Peyer's patch (tissue), 4 donors: ENCODE measurements around the gene PLXNA4. TPM values are rescaled to one million over a fixed set of nuclear protein-coding genes. Genes with fewer than 3 reads are reported as not detected.

Source experiments
- DNase-seq, 3 donors: peaks; one replicate each; pipeline ENCODE4 v3.0.0-alpha.2; 2017 to 2019
- H3K27ac ChIP-seq, 4 donors: fragments of 200-600 bp; sonication (generic); one replicate each; pipeline ENCODE4 v1.5.1; 2016 to 2019
- H3K27me3 ChIP-seq, 2 donors: fragments of 200-600 bp; sonication (generic); one replicate each; pipeline ENCODE4 v1.5.1; 2019
- H3K36me3 ChIP-seq, 3 donors: fragments of 200-600 bp; sonication (generic); one replicate each; pipeline ENCODE4 v1.5.1; 2016 to 2019
- H3K4me1 ChIP-seq, 4 donors: fragments of 200-600 bp; sonication (generic); one replicate each; pipeline ENCODE4 v1.5.1; 2016 to 2019
- H3K4me3 ChIP-seq, 4 donors: fragments of 200-600 bp; sonication (generic); 1 replicate in 3 of 4; 2 replicates in 1 of 4; pipeline ENCODE4 v1.5.1; 2016 to 2019; ENCODE audit warnings: mild to moderate bottlenecking in 1 of 4
- H3K9me3 ChIP-seq, 4 donors: fragments of 200-600 bp; sonication (generic); one replicate each; pipeline ENCODE4 v1.5.1; 2016 to 2019; ENCODE audit warnings: mild to moderate bottlenecking in 1 of 4
- CTCF ChIP-seq, 6 experiments: fragments of 450-650 bp in 4 of 6; fragments of 200-600 bp in 2 of 6; sonication (generic) in 1 of 6; IDR thresholded peaks; one replicate each; pipeline ENCODE4 v1.5.1; 2017 to 2019; ENCODE audit warnings: antibody characterized with exemption in 6 of 6, mild to moderate bottlenecking in 3 of 6, moderate library complexity in 1 of 6
- POLR2A ChIP-seq, 2 donors: fragments of 450-650 bp; IDR thresholded peaks; one replicate each; pipeline ENCODE4 v1.5.1; 2017; ENCODE audit warnings: antibody characterized with exemption in 2 of 2, mild to moderate bottlenecking in 2 of 2, moderate library complexity in 2 of 2
- total RNA-seq, 4 donors: library from RNA; depleted of rRNA; stranded (reverse); fragments of >200 nt; gene quantifications; one replicate each; pipeline ENCODE4 v1.1.0, GENCODE V29; 2016

The PLXNA4 gene
- total RNA-seq, 4 donors from 2014 or later, result 1.4 to 3.8 (median 3.0) TPM

- Histone ChIP-seq H3K9me3 (no peaks in the 10 kb centered on the region), H3K36me3 (no peaks in the 10 kb centered on the region), H3K27ac (no peak overlapping the region), H3K4me1 (no peaks in the 10 kb centered on the region), H3K27me3 (no peaks in the 10 kb centered on the region), H3K4me3 (no peak overlapping the region)
- TF ChIP-seq POLR2A (IDR thresholded peaks at IDR 0.05) (no peak), CTCF (IDR thresholded peaks at IDR 0.05) (no peak)
- DNase-seq, result no peak
Measured at GRCh38 chr7:132140341-132140740, 435.9 kb downstream of the PLXNA4 start.

GRCh38 chr7:132138817-132139216, 437.5 kb downstream of the PLXNA4 start:
- no peaks in the 10 kb centered on the region for H3K4me1 ChIP-seq
- no peaks in the 10 kb centered on the region for H3K36me3 ChIP-seq
- H3K9me3 ChIP-seq, result no peaks in the 10 kb centered on the region
- no peak overlapping the region for H3K27ac ChIP-seq
- no peaks in the 10 kb centered on the region for H3K27me3 ChIP-seq
- TF ChIP-seq CTCF (IDR thresholded peaks at IDR 0.05) (no peak), POLR2A (IDR thresholded peaks at IDR 0.05) (no peak)
- no peak for DNase-seq
- no peak overlapping the region for H3K4me3 ChIP-seq

GRCh38 chr7:132137681-132138080, 438.6 kb downstream of the PLXNA4 start:
- Histone ChIP-seq H3K27me3 (no peaks in the 10 kb centered on the region), H3K4me1 (no peaks in the 10 kb centered on the region), H3K27ac (no peak overlapping the region), H3K9me3 (no peaks in the 10 kb centered on the region), H3K36me3 (no peaks in the 10 kb centered on the region), H3K4me3 (no peak overlapping the region)
- no peak for TF ChIP-seq CTCF (IDR thresholded peaks at IDR 0.05)
- TF ChIP-seq POLR2A (IDR thresholded peaks at IDR 0.05), result no peak
- DNase-seq, result no peak

GRCh38 chr7:132135746-132136385, 440.4 kb downstream of the PLXNA4 start:
- H3K4me3 ChIP-seq, result no peak overlapping the region
- TF ChIP-seq CTCF (IDR thresholded peaks at IDR 0.05), result no peak
- TF ChIP-seq POLR2A (IDR thresholded peaks at IDR 0.05), result no peak
- H3K36me3 ChIP-seq, result no peaks in the 10 kb centered on the region
- H3K27me3 ChIP-seq, result no peaks in the 10 kb centered on the region
- no peaks in the 10 kb centered on the region for H3K4me1 ChIP-seq
- DNase-seq, result no peak
- H3K27ac ChIP-seq, result no peak overlapping the region
- H3K9me3 ChIP-seq, result no peaks in the 10 kb centered on the region

GRCh38 chr7:132134814-132135445, 441.3 kb downstream of the PLXNA4 start:
- DNase-seq, result no peak
- Histone ChIP-seq H3K4me3 (no peak overlapping the region), H3K4me1 (no peaks in the 10 kb centered on the region), H3K9me3 (no peaks in the 10 kb centered on the region), H3K27me3 (no peaks in the 10 kb centered on the region), H3K36me3 (no peaks in the 10 kb centered on the region), H3K27ac (no peak overlapping the region)
- TF ChIP-seq POLR2A (IDR thresholded peaks at IDR 0.05) (no peak), CTCF (IDR thresholded peaks at IDR 0.05) (no peak)
